Cardiac muscle cell (in vitro differentiated cells and primary cell): Measurements from ENCODE around the gene LGALS8. TPM values are rescaled to one million over a fixed set of nuclear protein-coding genes. Genes with fewer than 3 reads are reported as not detected.

Experiments
- DNase-seq, 2 donors: peaks; one replicate each; pipeline versions ENCODE4 v3.0.0 to v3.0.0-alpha.2; 2010 to 2017; ENCODE audit warnings: low read depth in 1 of 2, low spot score in 1 of 2
- H3K27ac ChIP-seq: fragments of 200-600 bp; sonication (generic); 2 replicates; pipeline ENCODE4 v1.5.1; 2016
- H3K27me3 ChIP-seq: fragments of 200-600 bp; sonication (generic); 2 replicates; pipeline ENCODE4 v1.6.0; 2016; ENCODE audit warnings: control low read depth
- H3K36me3 ChIP-seq: fragments of 200-600 bp; sonication (generic); 2 replicates; pipeline ENCODE4 v1.5.1; 2016; ENCODE audit warnings: control low read depth
- H3K4me1 ChIP-seq: fragments of 200-600 bp; sonication (generic); 2 replicates; pipeline ENCODE4 v1.8.1; 2017; ENCODE audit warnings: low read depth, mild to moderate bottlenecking, mixed run types
- H3K4me3 ChIP-seq: fragments of 200-600 bp; sonication (generic); 2 replicates; pipeline ENCODE4 v1.5.1; 2016; ENCODE audit warnings: mild to moderate bottlenecking
- H3K9me3 ChIP-seq: fragments of 200-600 bp; sonication (generic); 2 replicates; pipeline ENCODE4 v1.5.1; 2017; ENCODE audit warnings: low read depth, mild to moderate bottlenecking, control low read depth
- polyA plus RNA-seq: library from polyadenylated mRNA; unstranded; fragments of >200 nt; fragmentation: Nextera tagmentation; extraction: Ambion mirVana; gene quantifications from 2 replicates; pipeline ENCODE4 v1.2.1, GENCODE V29; 2016
- total RNA-seq: library from RNA; depleted of rRNA; stranded (reverse); fragments of >200 nt; gene quantifications from 2 replicates; pipeline ENCODE4 v1.2.3, GENCODE V29; 2016
- TF ChIP-seq, protein P1 (sequence below): IDR thresholded peaks from 2 replicates; pipeline ENCODE4 v1.5.1; 2012; ENCODE audit warnings: low read depth, mild to moderate bottlenecking, low read length

The LGALS8 gene
- total and polyA plus RNA-seq, 2 experiments from 2014 or later: 14.2 to 14.4 TPM

DNA sequence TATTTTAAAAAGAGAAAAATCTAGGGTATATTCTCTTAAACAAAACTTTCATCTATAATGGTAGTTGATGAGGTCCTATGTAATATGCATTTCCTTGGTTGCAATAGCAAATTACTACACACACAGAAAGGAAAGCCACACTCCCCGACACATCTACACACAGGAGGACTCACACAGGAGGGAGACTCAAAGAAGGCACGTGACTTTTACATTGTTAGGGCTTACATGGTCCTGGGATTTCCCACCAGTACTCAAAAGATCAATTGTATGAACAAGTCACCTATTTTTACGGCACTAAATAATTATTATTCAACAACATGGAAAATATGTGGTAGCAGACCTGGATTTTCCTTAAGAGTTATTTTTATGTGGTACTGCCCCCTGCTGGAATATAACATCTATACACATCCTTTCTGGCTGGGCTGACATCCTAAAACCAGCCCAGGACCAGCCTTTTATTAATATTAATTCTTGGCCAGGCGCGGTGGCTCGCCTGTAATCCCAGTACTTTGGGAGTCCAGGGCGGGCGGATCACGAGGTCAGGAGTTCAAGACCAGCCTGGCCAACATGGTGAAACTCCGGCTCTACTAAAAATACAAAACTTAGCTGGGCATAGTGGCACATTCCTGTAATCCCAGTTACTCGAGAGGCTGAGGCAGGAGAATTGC lies 33.9 kb upstream of the LGALS8 start:
- H3K9me3 ChIP-seq: no peaks in the 10 kb centered on the region
- H3K36me3 ChIP-seq: no peaks in the 10 kb centered on the region
- H3K27me3 ChIP-seq: peaks cover 3% of the 10 kb centered on the region
- no peak overlapping the region for H3K4me3 ChIP-seq
- peak; percentile 71 to 81 for DNase-seq
- TF ChIP-seq, protein P1, sequence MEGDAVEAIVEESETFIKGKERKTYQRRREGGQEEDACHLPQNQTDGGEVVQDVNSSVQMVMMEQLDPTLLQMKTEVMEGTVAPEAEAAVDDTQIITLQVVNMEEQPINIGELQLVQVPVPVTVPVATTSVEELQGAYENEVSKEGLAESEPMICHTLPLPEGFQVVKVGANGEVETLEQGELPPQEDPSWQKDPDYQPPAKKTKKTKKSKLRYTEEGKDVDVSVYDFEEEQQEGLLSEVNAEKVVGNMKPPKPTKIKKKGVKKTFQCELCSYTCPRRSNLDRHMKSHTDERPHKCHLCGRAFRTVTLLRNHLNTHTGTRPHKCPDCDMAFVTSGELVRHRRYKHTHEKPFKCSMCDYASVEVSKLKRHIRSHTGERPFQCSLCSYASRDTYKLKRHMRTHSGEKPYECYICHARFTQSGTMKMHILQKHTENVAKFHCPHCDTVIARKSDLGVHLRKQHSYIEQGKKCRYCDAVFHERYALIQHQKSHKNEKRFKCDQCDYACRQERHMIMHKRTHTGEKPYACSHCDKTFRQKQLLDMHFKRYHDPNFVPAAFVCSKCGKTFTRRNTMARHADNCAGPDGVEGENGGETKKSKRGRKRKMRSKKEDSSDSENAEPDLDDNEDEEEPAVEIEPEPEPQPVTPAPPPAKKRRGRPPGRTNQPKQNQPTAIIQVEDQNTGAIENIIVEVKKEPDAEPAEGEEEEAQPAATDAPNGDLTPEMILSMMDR: peak; percentile 47
- peaks cover 8% of the 10 kb centered on the region for H3K4me1 ChIP-seq
- H3K27ac ChIP-seq: no peak overlapping the region

DNA sequence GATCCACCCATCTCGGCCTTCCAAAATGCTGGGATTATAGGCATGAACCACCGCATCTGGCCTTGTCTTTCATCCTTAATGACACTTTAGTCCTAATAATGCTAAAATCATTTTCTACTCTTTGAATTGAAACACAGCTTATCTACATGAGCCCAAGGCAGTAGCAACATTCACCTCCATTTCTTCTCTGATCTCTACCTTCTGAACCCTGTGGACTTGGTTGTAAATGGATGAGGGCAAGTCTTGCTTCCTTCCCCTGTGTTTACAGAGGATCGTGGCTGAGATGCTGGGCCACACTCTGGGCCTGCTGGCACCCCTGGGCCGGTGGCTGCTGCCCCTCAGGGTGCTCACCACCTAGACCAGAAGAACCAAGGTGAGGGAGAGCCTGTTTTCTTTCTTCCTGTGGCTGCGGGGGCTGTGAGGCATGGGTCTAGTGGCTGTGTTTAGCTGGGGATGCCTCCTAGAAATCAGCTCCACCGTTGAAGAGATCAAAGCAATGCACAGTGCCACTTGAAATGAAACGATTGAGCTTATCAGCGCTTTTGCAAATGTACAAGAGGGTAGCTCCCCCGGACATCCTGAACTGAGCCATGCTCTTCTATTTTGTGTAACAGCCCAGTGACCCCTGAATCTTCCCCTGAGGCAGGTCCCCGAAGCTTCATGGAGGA lies 32.2 kb upstream of the LGALS8 start:
- Histone ChIP-seq H3K4me3 (no peak overlapping the region), H3K9me3 (no peaks in the 10 kb centered on the region), H3K27me3 (peaks cover 3% of the 10 kb centered on the region), H3K4me1 (peaks cover 8% of the 10 kb centered on the region), H3K27ac (no peak overlapping the region), H3K36me3 (no peaks in the 10 kb centered on the region)
- DNase-seq: peak in 1 of 2 donors; percentile 62
- TF ChIP-seq, protein P1: no peak

DNA sequence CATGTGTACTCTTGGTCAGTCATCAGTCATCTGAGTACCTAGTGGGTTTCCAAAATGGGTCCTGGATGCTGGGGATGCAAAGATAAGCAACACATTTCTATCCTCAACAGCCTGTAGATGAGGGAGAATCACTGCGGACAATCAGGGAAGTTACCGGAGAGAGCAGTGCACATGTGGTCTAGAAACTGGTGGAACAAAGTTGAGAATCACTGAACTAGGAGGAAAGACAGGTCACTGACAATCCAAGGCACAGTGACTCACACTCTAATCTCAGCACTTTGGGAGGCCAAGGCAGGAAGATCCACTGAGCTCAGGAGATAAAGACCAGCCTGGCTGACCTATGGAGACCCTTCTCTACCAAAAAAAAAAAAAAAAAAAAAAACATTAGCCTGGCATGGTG lies 31.4 kb upstream of the LGALS8 start:
- peaks cover 8% of the 10 kb centered on the region for H3K4me1 ChIP-seq
- TF ChIP-seq, protein P1: no peak

DNA sequence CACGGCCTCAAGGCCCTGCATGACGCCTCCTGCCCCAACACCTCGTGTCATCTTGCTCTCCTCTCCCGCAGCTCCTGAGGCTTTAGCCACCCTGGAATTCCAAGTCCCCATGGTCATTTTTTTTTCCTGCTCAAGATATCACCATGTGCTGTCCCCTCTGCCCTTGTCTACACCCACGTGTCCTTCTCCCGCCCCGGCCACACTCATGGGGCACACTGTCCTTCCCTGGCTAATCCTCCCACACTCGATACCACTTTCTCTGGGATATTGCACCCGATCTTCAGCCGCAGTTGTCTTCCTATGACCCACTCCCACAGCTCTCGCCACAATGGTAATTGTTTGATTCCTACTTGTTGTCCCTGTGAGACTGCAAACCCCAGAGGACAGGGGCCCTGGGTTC lies 29.7 kb upstream of the LGALS8 start:
- H3K4me3 ChIP-seq: no peak overlapping the region
- H3K9me3 ChIP-seq: no peaks in the 10 kb centered on the region
- TF ChIP-seq, protein P1: no peak
- peaks cover 3% of the 10 kb centered on the region for H3K27me3 ChIP-seq
- peaks cover 8% of the 10 kb centered on the region for H3K4me1 ChIP-seq
- DNase-seq: no peak
- H3K27ac ChIP-seq: no peak overlapping the region
- no peaks in the 10 kb centered on the region for H3K36me3 ChIP-seq

More for the DNA sequence above, 31.4 kb upstream of the LGALS8 start:
- DNase-seq: no peak
- Histone ChIP-seq H3K36me3 (no peaks in the 10 kb centered on the region), H3K9me3 (no peaks in the 10 kb centered on the region), H3K4me3 (no peak overlapping the region), H3K27me3 (peaks cover 3% of the 10 kb centered on the region), H3K27ac (no peak overlapping the region)

DNA sequence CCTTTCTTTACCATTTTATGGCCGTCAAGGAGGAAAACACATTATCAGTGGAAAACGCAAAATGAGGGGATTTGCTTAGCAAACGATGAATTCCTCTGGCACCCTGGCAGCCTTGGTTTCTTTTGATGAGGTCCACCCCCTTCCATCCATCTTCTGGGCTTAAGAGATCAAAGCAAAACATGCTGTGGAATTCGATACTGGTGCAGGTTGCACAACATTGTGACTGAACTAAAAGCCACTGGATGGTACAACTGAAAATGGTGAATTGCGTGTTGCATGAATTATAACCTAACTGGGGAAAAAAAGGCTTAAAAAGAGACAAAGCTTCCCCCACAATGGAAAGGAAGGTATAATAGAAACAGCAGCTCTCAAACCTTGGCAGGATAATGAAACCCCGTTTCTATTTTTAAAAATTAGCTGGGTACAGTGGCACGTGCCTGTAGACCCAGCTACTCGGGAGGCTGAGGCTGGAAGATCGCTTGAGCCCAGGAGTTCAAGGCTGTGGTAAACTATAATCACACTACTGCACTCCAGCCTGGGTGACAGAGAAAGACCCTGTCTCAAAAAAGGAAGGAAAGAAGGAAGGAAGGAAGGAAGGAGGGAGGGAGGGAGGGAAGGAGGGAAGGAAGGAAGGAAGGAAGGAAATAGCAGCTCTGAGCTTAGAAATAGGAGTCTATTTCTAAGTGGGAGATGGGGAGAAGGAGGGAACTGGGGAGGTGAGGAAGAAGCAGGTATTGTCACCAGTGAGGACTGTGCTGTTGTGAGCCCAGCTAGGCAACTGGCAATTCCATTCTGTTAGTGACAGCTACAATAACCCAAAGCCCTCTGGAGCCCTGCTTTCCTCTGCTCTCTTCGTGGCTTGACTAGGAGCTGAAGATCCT lies 29.0 kb upstream of the LGALS8 start:
- TF ChIP-seq, protein P1: no peak

More for the DNA sequence above, 29.0 kb upstream of the LGALS8 start:
- Histone ChIP-seq H3K27me3 (peaks cover 3% of the 10 kb centered on the region), H3K36me3 (no peaks in the 10 kb centered on the region), H3K27ac (no peak overlapping the region), H3K9me3 (no peaks in the 10 kb centered on the region), H3K4me3 (no peak overlapping the region), H3K4me1 (peaks cover 8% of the 10 kb centered on the region)
- no peak for DNase-seq
